Esophagus squamous epithelium (tissue), 5 donors: ENCODE results near the gene MAML3. TPM values are rescaled to one million over a fixed set of nuclear protein-coding genes. Genes with fewer than 3 reads are reported as not detected.
A peak's percentile ranks its signal among the peaks of the same experiment; 100 is the strongest.

Experiments
- DNase-seq: peaks from one replicate; lab custom pipeline; 2025; lab: John Stamatoyannopoulos, UW
- H3K27ac ChIP-seq, 4 donors: fragments of 200-600 bp; sonication (generic); one replicate each; pipeline ENCODE4 v1.5.1; 2016 to 2019; ENCODE audit warnings: mild to moderate bottlenecking in 1 of 4
- H3K27me3 ChIP-seq, 4 donors: fragments of 200-600 bp; sonication (generic); 1 replicate in 3 of 4; 2 replicates in 1 of 4; pipeline versions ENCODE4 v1.5.1 to v1.6.0; 2017 to 2021; ENCODE audit warnings: antibody characterized with exemption in 1 of 4
- H3K36me3 ChIP-seq, 3 donors: fragments of 200-600 bp; sonication (generic); one replicate each; pipeline ENCODE4 v1.5.1; 2016 to 2019
- H3K4me1 ChIP-seq, 3 donors: fragments of 200-600 bp; sonication (generic); one replicate each; pipeline ENCODE4 v1.5.1; 2017 to 2019
- H3K4me3 ChIP-seq, 4 donors: fragments of 200-600 bp; sonication (generic); 1 replicate in 3 of 4; 2 replicates in 1 of 4; pipeline ENCODE4 v1.5.1; 2016 to 2019; ENCODE audit warnings: mild to moderate bottlenecking in 2 of 4, moderate library complexity in 1 of 4
- H3K9me3 ChIP-seq, 3 donors: fragments of 200-600 bp; sonication (generic); one replicate each; pipeline ENCODE4 v1.5.1; 2016 to 2019
- CTCF ChIP-seq, 6 experiments: fragments of 450-650 bp in 4 of 6; fragments of 200-600 bp in 2 of 6; sonication (generic) in 2 of 6; IDR thresholded peaks; one replicate each; pipeline ENCODE4 v1.5.1; 2016 to 2019; ENCODE audit warnings: antibody characterized with exemption in 6 of 6, mild to moderate bottlenecking in 4 of 6, moderate library complexity in 4 of 6
- POLR2A ChIP-seq, 4 donors: fragments of 450-650 bp; IDR thresholded peaks; one replicate each; pipeline ENCODE4 v1.6.1; 2017; ENCODE audit warnings: antibody characterized with exemption in 4 of 4, mild to moderate bottlenecking in 4 of 4, moderate library complexity in 3 of 4
- WGBS, 2 donors: methylation state at CpG; one replicate each; pipeline ENCODE4 v1.1.5; 2018; 5-methylcytosine and 5-hydroxymethylcytosine counted together
- intact Hi-C: fragments of 100-400 bp; cut with DNase I; formaldehyde crosslinking; loops from one replicate; pipeline ENCODE4 v1.15.0; 2022
- total RNA-seq, 4 donors: library from RNA; depleted of rRNA; stranded (reverse); fragments of >200 nt; gene quantifications; one replicate each; pipeline ENCODE4 v1.1.0, GENCODE V29; 2016
- donor health status: DM: yes; HTN: yes; CAD: no.

The MAML3 gene
- total RNA-seq, 4 donors from 2014 or later: 6.9 to 14.2 (median 8.9) TPM

- WGBS, 2 donors: 83 to 90% methylated on average over 6 of the region's 6 CpGs
- Histone ChIP-seq H3K9me3 (no peaks in the 10 kb centered on the region), H3K36me3 (no peaks in the 10 kb centered on the region), H3K27ac (no peak overlapping the region), H3K4me3 (no peak overlapping the region), H3K4me1 (peaks cover 0 to 17% (median 5%) of the 10 kb centered on the region in 3 donors), H3K27me3 (no peaks in the 10 kb centered on the region)
- no peak for TF ChIP-seq CTCF (IDR thresholded peaks at IDR 0.05)
- no peak for TF ChIP-seq POLR2A (IDR thresholded peaks at IDR 0.05)
- intact Hi-C loops: no loop called here
- DNase-seq: no peak
These were observed 220.9 kb downstream of the MAML3 start for GRCh38 chr4:139933104-139933503.

- DNase-seq: no peak
- Histone ChIP-seq H3K9me3 (no peaks in the 10 kb centered on the region), H3K27me3 (no peaks in the 10 kb centered on the region), H3K4me3 (no peak overlapping the region), H3K36me3 (no peaks in the 10 kb centered on the region), H3K4me1 (peaks cover 15 to 35% (median 28%) of the 10 kb centered on the region in 3 donors), H3K27ac (no peak overlapping the region)
- TF ChIP-seq POLR2A (IDR thresholded peaks at IDR 0.05) (no peak), CTCF (IDR thresholded peaks at IDR 0.05) (no peak)
- intact Hi-C loops: no loop called here
- WGBS, 2 donors: 63 to 88% methylated on average over 5 of the region's 5 CpGs
These were observed 229.2 kb downstream of the MAML3 start for GRCh38 chr4:139924782-139925181.

GRCh38 chr4:139922406-139923024 is 231.5 kb downstream of the MAML3 start:
- intact Hi-C loops: no loop called here
- WGBS, 2 donors: 42 to 44% methylated on average over 6 of the region's 6 CpGs
- no peaks in the 10 kb centered on the region for H3K9me3 ChIP-seq

GRCh38 chr4:139921429-139922184 is 232.4 kb downstream of the MAML3 start:
- Histone ChIP-seq H3K27ac (peak overlapping the region; percentile 59 to 77 (median 61)), H3K27me3 (no peaks in the 10 kb centered on the region), H3K4me3 (peak overlapping the region in 1 of 4 donors; percentile 15), H3K4me1 (peaks cover 15 to 48% (median 33%) of the 10 kb centered on the region in 3 donors), H3K36me3 (no peaks in the 10 kb centered on the region), H3K9me3 (no peaks in the 10 kb centered on the region)
- intact Hi-C loops: no loop called here
- no peak for DNase-seq
- TF ChIP-seq CTCF (IDR thresholded peaks at IDR 0.05) (no peak), POLR2A (IDR thresholded peaks at IDR 0.05) (no peak)
- 22 to 50% methylated on average over 11 of the region's 11 CpGs for WGBS, 2 donors

More at GRCh38 chr4:139922406-139923024, 231.5 kb downstream of the MAML3 start:
- no peaks in the 10 kb centered on the region for H3K27me3 ChIP-seq
- peak overlapping the region; percentile 59 to 77 (median 61) for H3K27ac ChIP-seq
- DNase-seq: no peak
- H3K4me1 ChIP-seq: peaks cover 15 to 48% (median 33%) of the 10 kb centered on the region in 3 donors
- no peak overlapping the region for H3K4me3 ChIP-seq
- no peak for TF ChIP-seq CTCF (IDR thresholded peaks at IDR 0.05)
- no peak for TF ChIP-seq POLR2A (IDR thresholded peaks at IDR 0.05)
- H3K36me3 ChIP-seq: no peaks in the 10 kb centered on the region

GRCh38 chr4:139920486-139921002 is 233.4 kb downstream of the MAML3 start:
- no peak overlapping the region for H3K4me3 ChIP-seq
- 62 to 76% methylated on average over 3 of the region's 3 CpGs for WGBS, 2 donors
- no peaks in the 10 kb centered on the region for H3K36me3 ChIP-seq
- DNase-seq: no peak
- no peaks in the 10 kb centered on the region for H3K9me3 ChIP-seq
- H3K4me1 ChIP-seq: peaks cover 15 to 48% (median 34%) of the 10 kb centered on the region in 3 donors
- intact Hi-C loops: no loop called here
- H3K27me3 ChIP-seq: no peaks in the 10 kb centered on the region
- TF ChIP-seq POLR2A (IDR thresholded peaks at IDR 0.05): no peak
- TF ChIP-seq CTCF (IDR thresholded peaks at IDR 0.05): no peak
- H3K27ac ChIP-seq: peak overlapping the region; percentile 59 to 77 (median 61)
